ENCODE data around the gene SEC16A. TPM values are rescaled to one million over a fixed set of nuclear protein-coding genes. Genes with fewer than 3 reads are reported as not detected.

The SEC16A gene
- total and polyA plus RNA-seq, 3 donors from 2014 or later, result 67.8 to 103 (median 90.4) TPM

- Histone ChIP-seq H3K36me3 (ENCODE audit: low read depth, missing control alignments) (peaks cover 3% of the 10 kb centered on the region), H3K9me3 (no peaks in the 10 kb centered on the region), H3K4me3 (peak overlapping the region; percentile 82 to 86), H3K27me3 (no peaks in the 10 kb centered on the region), H3K27ac (peak overlapping the region; percentile 52 to 87), H3K4me1 (peaks cover 32% of the 10 kb centered on the region)
- WGBS, 2 donors, result 0 to 1% methylated on average over 8 to 74 of the region's 91 CpGs
- peak; percentile 25 for DNase-seq
- TF ChIP-seq POLR2A (IDR thresholded peaks at IDR 0.05), result no peak
- TF ChIP-seq CTCF (IDR thresholded peaks at IDR 0.05), result no peak
- intact Hi-C loops (cut with DNase I; ENCODE audit: low total_unique reads), result no loop called here
These were observed 44.0 kb downstream of the SEC16A start for GRCh38 chr9:136438548-136439480.

- Histone ChIP-seq H3K4me1 (peaks cover 32% of the 10 kb centered on the region), H3K36me3 (ENCODE audit: low read depth, missing control alignments) (peaks cover 3% of the 10 kb centered on the region), H3K4me3 (peak overlapping the region; percentile 82 to 86), H3K27ac (peak overlapping the region in 1 of 2 donors; percentile 19), H3K27me3 (no peaks in the 10 kb centered on the region), H3K9me3 (no peaks in the 10 kb centered on the region)
- WGBS, 2 donors, result 27 to 39% methylated on average over 29 to 37 of the region's 37 CpGs
- TF ChIP-seq POLR2A (IDR thresholded peaks at IDR 0.05) (no peak), CTCF (IDR thresholded peaks at IDR 0.05) (no peak)
- intact Hi-C loops (cut with DNase I; ENCODE audit: low total_unique reads), result no loop called here
- no peak for DNase-seq
These were observed 44.8 kb downstream of the SEC16A start for GRCh38 chr9:136437839-136438547.

GRCh38 chr9:136437430-136437829, 45.4 kb downstream of the SEC16A start:
- 64 to 74% methylated on average over 7 to 8 of the region's 8 CpGs for WGBS, 2 donors
- peak; percentile 33 for DNase-seq
- intact Hi-C loops (cut with DNase I; ENCODE audit: low total_unique reads), result no loop called here
- Histone ChIP-seq H3K9me3 (no peaks in the 10 kb centered on the region), H3K4me1 (peaks cover 32% of the 10 kb centered on the region), H3K27me3 (no peaks in the 10 kb centered on the region), H3K4me3 (no peak overlapping the region), H3K36me3 (ENCODE audit: low read depth, missing control alignments) (peaks cover 3% of the 10 kb centered on the region), H3K27ac (peak overlapping the region in 1 of 2 donors; percentile 19)
- TF ChIP-seq POLR2A (IDR thresholded peaks at IDR 0.05) (no peak), CTCF (IDR thresholded peaks at IDR 0.05) (no peak)

- intact Hi-C loops (cut with DNase I; ENCODE audit: low total_unique reads), result no loop called here
- Histone ChIP-seq H3K4me1 (peaks cover 32% of the 10 kb centered on the region), H3K36me3 (ENCODE audit: low read depth, missing control alignments) (peaks cover 2% of the 10 kb centered on the region), H3K27ac (no peak overlapping the region), H3K9me3 (no peaks in the 10 kb centered on the region), H3K27me3 (no peaks in the 10 kb centered on the region), H3K4me3 (no peak overlapping the region)
- DNase-seq, result no peak
- WGBS, 2 donors, result 87 to 90% methylated on average over 10 to 25 of the region's 25 CpGs
- TF ChIP-seq CTCF (IDR thresholded peaks at IDR 0.05), result no peak
- TF ChIP-seq POLR2A (IDR thresholded peaks at IDR 0.05), result no peak
These were observed 46.7 kb downstream of the SEC16A start for GRCh38 chr9:136436055-136436634.
